ENCODE measurements around the gene ASXL2. TPM values are rescaled to one million over a fixed set of nuclear protein-coding genes. Genes with fewer than 3 reads are reported as not detected.

Gene ASXL2
- total and polyA plus RNA-seq, 4 experiments from 2014 or later, result 6.3 to 63.6 (median 33.1) TPM

DNA sequence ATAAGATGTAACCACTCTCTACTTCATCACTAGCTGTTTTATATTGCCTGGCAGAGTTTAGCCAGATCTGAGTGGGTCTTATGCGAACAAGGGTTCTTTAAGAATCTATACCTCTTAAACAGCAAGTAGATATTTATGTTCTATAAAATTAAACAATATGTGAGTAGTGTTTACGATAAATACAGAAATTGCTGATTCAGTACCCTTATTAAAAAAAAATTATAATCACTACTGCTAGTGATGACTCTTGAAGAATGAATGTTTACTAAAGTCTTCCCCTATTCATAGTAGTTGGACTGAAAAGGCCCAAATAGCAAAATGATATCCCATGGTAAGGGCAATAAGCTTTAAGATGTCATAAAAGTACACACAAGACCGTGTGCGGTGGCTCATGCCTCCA, 106.2 kb downstream of the ASXL2 start:
- Histone ChIP-seq H3K4me1 (ENCODE audit: insufficient read depth, low read length) (peaks cover 13% of the 10 kb centered on the region), H3K36me3 (ENCODE audit: insufficient read depth, low read length) (peaks cover 16% of the 10 kb centered on the region), H3K27ac (ENCODE audit: low read depth, low read length) (no peak overlapping the region), H3K9me3 (ENCODE audit: control insufficient read depth in 1 of 2, low read length in 2 of 2) (no peaks in the 10 kb centered on the region), H3K27me3 (ENCODE audit: insufficient read depth, low read length) (no peaks in the 10 kb centered on the region), H3K4me3 (ENCODE audit: low read length in 2 of 2) (no peak overlapping the region)
- H3K4me1 Mint-ChIP-seq, result peaks cover 8 to 29% (median 15%) of the 10 kb centered on the region in 4 donors
- CTCF ChIA-PET (ENCODE audit: partially characterized antibody), result no interaction called here
- POLR2A ChIA-PET (ENCODE audit: partially characterized antibody), result interaction anchor here (1.8 kb wide), 1 partner anchor 23 kb away, joined by 6 read pairs; no protein-coding TSS in a partner anchor
- H3K27me3 Mint-ChIP-seq, result no peaks in the 10 kb centered on the region
- no peak overlapping the region for H3K4me3 Mint-ChIP-seq
- DNase-seq, result no peak
- peak overlapping the region in 1 of 7 donors; percentile 29 for H3K27ac Mint-ChIP-seq
- peaks cover 36 to 43% of the 10 kb centered on the region in 2 donors for H3K36me3 Mint-ChIP-seq
- intact Hi-C loops (cut with micrococcal nuclease), result no loop called here
- no peaks in the 10 kb centered on the region for H3K9me3 Mint-ChIP-seq

DNA sequence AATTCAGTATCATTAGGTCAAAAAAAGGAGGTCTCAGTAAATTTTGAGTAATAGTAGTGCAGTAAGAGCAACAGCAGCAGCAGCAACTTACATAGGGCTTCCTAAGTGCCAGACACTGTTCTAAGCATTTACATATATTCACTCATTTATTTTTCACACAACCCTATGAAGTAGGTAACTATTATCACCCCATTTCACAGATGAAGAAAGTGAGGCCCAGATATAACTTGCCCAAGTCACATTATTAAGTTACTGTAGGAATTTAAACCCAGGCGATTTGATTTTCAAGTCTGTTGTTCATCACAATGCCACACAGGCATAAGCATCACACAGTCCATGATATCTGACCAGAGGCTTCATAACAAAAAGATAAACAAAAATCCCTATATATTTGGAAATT, 114.7 kb downstream of the ASXL2 start:
- intact Hi-C loops (cut with micrococcal nuclease), result no loop called here
- H3K9me3 ChIP-seq (ENCODE audit: control insufficient read depth in 1 of 2, low read length in 2 of 2), result no peaks in the 10 kb centered on the region
- H3K36me3 ChIP-seq (ENCODE audit: insufficient read depth, low read length), result peaks cover 12% of the 10 kb centered on the region
- no peak for DNase-seq
- ChIA-PET CTCF (ENCODE audit: partially characterized antibody) (interaction anchor here (1.0 kb wide), 1 partner anchor 88 kb away, joined by 3 read pairs; no protein-coding TSS in a partner anchor), POLR2A (ENCODE audit: partially characterized antibody) (interaction anchor here (1.7 kb wide), 1 partner anchor 115 kb away, joined by 4 read pairs; the partner anchor contains the start of gene ASXL2)
- no peaks in the 10 kb centered on the region for H3K9me3 Mint-ChIP-seq
- peaks cover 52 to 66% of the 10 kb centered on the region in 2 donors for H3K36me3 Mint-ChIP-seq
- H3K27me3 ChIP-seq (ENCODE audit: insufficient read depth, low read length), result no peaks in the 10 kb centered on the region
- H3K4me3 Mint-ChIP-seq, result no peak overlapping the region
- no peak overlapping the region for H3K4me3 ChIP-seq (ENCODE audit: low read length in 2 of 2)
- no peaks in the 10 kb centered on the region for H3K27me3 Mint-ChIP-seq
- no peak overlapping the region for H3K27ac ChIP-seq (ENCODE audit: low read depth, low read length)
- peak overlapping the region in 3 of 7 donors; percentile 1 to 24 (median 12) for H3K27ac Mint-ChIP-seq
- peaks cover 22 to 28% (median 23%) of the 10 kb centered on the region in 4 donors for H3K4me1 Mint-ChIP-seq
- H3K4me1 ChIP-seq (ENCODE audit: insufficient read depth, low read length), result peaks cover 21% of the 10 kb centered on the region

DNA sequence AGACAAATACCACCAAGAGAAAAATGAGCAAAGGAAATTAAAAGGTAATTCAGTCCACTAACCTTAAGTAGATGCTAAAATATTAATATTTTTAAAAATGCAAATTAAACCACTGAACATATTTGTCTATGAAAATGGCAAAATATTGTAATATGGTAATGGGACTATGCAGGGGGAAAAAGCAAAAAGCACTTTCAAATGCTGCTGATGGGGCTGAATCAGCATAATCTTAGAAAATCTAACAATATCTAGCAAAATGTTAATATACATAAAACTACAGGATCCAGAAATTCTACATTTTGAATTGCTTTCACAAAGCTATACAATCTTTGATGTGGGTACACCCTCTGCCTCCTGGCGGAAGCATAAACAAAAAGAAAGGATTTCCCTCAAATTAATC, 118.0 kb downstream of the ASXL2 start:
- H3K27ac Mint-ChIP-seq, result peak overlapping the region in 2 of 7 donors; percentile 7 to 9
- no peaks in the 10 kb centered on the region for H3K4me1 ChIP-seq (ENCODE audit: insufficient read depth, low read length)
- POLR2A ChIA-PET (ENCODE audit: partially characterized antibody), result no interaction called here
- H3K4me1 Mint-ChIP-seq, result peaks cover 0 to 11% (median 4%) of the 10 kb centered on the region in 4 donors
- DNase-seq, result no peak
- intact Hi-C loops (cut with micrococcal nuclease), result no loop called here
- H3K4me3 Mint-ChIP-seq, result no peak overlapping the region
- no peak overlapping the region for H3K27ac ChIP-seq (ENCODE audit: low read depth, low read length)
- H3K36me3 ChIP-seq (ENCODE audit: insufficient read depth, low read length), result peaks cover 24% of the 10 kb centered on the region
- H3K4me3 ChIP-seq (ENCODE audit: low read length in 2 of 2), result no peak overlapping the region
- H3K9me3 Mint-ChIP-seq, result no peaks in the 10 kb centered on the region
- H3K9me3 ChIP-seq (ENCODE audit: control insufficient read depth in 1 of 2, low read length in 2 of 2), result no peaks in the 10 kb centered on the region
- no peaks in the 10 kb centered on the region for H3K27me3 ChIP-seq (ENCODE audit: insufficient read depth, low read length)
- peaks cover 43 to 67% of the 10 kb centered on the region in 2 donors for H3K36me3 Mint-ChIP-seq
- H3K27me3 Mint-ChIP-seq, result no peaks in the 10 kb centered on the region
- CTCF ChIA-PET (ENCODE audit: partially characterized antibody), result no interaction called here

DNA sequence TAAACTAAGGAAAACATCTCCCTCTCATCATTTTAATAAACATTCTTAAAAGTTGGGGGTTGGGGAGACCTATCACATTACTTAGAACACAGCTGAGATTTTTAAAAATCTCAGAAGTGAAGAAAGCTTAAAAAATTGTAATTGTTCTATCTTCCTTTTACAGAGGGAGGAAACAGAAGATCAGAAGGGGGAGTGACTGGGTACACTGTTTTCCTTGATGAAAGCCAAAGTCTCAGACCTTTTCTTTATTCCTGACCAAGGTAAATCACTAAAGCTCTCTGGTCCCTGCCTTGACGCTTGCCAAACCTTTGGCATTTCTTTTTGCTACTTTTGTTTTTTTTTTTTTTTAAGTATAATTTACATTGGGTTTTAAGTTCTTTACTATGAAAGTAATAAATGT, 119.9 kb downstream of the ASXL2 start:
- H3K9me3 Mint-ChIP-seq, result no peaks in the 10 kb centered on the region
- no peak overlapping the region for H3K4me3 Mint-ChIP-seq
- no peak overlapping the region for H3K27ac Mint-ChIP-seq

DNA sequence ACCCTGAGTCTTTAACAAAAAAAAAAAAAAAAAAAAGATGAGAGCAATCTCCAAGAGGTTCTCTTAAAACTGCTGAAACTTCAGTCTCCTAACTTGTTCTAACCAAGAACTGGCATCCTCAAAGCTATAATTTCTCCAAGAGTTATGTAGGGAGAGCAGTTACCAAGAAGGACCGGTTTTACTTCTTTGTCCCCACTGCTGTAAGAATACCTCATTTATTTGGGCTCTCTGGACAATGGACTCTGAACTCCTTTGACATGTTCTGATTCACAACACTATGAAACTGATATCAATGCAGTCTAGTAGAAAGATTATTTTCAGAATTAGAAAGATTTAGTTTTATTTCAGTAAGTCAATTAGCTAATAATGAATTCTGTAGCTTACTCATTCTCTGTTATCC, 120.4 kb downstream of the ASXL2 start:
- POLR2A ChIA-PET (ENCODE audit: partially characterized antibody), result interaction anchor here (1.0 kb wide), 1 partner anchor 8 kb away, joined by 3 read pairs; no protein-coding TSS in a partner anchor
- DNase-seq, result no peak
- Histone ChIP-seq H3K4me3 (ENCODE audit: low read length in 2 of 2) (no peak overlapping the region), H3K27ac (ENCODE audit: low read depth, low read length) (no peak overlapping the region), H3K4me1 (ENCODE audit: insufficient read depth, low read length) (no peaks in the 10 kb centered on the region), H3K36me3 (ENCODE audit: insufficient read depth, low read length) (peaks cover 44% of the 10 kb centered on the region), H3K27me3 (ENCODE audit: insufficient read depth, low read length) (no peaks in the 10 kb centered on the region), H3K9me3 (ENCODE audit: control insufficient read depth in 1 of 2, low read length in 2 of 2) (no peaks in the 10 kb centered on the region)
- H3K4me1 Mint-ChIP-seq, result peaks cover 0 to 9% (median 2%) of the 10 kb centered on the region in 4 donors
- CTCF ChIA-PET (ENCODE audit: partially characterized antibody), result interaction anchor here (0.7 to 0.8 kb wide), 2 partner anchors 93 to 693 kb away, joined by 3 to 4 read pairs; no protein-coding TSS in a partner anchor
- H3K4me3 Mint-ChIP-seq, result no peak overlapping the region
- H3K27me3 Mint-ChIP-seq, result no peaks in the 10 kb centered on the region
- intact Hi-C loops (cut with micrococcal nuclease), result no loop called here
- H3K27ac Mint-ChIP-seq, result peak overlapping the region in 1 of 7 donors; percentile 57
- H3K36me3 Mint-ChIP-seq, result peaks cover 57 to 75% of the 10 kb centered on the region in 2 donors
- H3K9me3 Mint-ChIP-seq, result no peaks in the 10 kb centered on the region

More for the DNA sequence above, 119.9 kb downstream of the ASXL2 start:
- Histone ChIP-seq H3K27me3 (ENCODE audit: insufficient read depth, low read length) (no peaks in the 10 kb centered on the region), H3K36me3 (ENCODE audit: insufficient read depth, low read length) (peaks cover 44% of the 10 kb centered on the region), H3K4me1 (ENCODE audit: insufficient read depth, low read length) (no peaks in the 10 kb centered on the region), H3K9me3 (ENCODE audit: control insufficient read depth in 1 of 2, low read length in 2 of 2) (no peaks in the 10 kb centered on the region), H3K4me3 (ENCODE audit: low read length in 2 of 2) (no peak overlapping the region), H3K27ac (ENCODE audit: low read depth, low read length) (no peak overlapping the region)
- DNase-seq, result no peak
- ChIA-PET POLR2A (ENCODE audit: partially characterized antibody) (interaction anchor here (1.0 kb wide), 1 partner anchor 8 kb away, joined by 3 read pairs; no protein-coding TSS in a partner anchor), CTCF (ENCODE audit: partially characterized antibody) (interaction anchor here (0.7 to 0.8 kb wide), 2 partner anchors 93 to 694 kb away, joined by 3 to 4 read pairs; no protein-coding TSS in a partner anchor)
- intact Hi-C loops (cut with micrococcal nuclease), result no loop called here
- Mint-ChIP-seq H3K4me1 (peaks cover 0 to 9% (median 2%) of the 10 kb centered on the region in 4 donors), H3K27me3 (no peaks in the 10 kb centered on the region), H3K36me3 (peaks cover 54 to 75% of the 10 kb centered on the region in 2 donors)

DNA sequence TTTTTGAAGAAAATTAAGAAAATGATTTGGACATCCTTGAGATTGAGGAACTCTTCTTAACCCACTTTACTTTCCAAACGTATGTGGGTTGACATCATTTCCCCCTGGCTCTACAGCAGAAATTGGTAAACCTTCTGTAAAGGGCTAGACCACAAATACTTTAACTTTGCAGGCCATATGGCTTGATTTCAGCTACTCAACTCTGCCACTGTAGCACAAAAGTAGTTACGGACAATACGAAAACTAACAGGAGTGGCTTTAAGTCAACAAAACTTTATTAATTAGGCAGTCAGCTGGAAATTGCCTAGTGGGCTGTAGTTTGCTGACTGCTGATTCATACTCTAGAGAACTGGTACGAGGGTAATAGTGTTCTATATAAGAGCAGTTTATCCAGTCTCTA, 121.8 kb downstream of the ASXL2 start:
- Mint-ChIP-seq H3K9me3 (no peaks in the 10 kb centered on the region), H3K27ac (peak overlapping the region in 2 of 7 donors; percentile 4 to 29), H3K4me1 (peaks cover 0 to 5% (median 2%) of the 10 kb centered on the region in 4 donors), H3K36me3 (peaks cover 59 to 74% of the 10 kb centered on the region in 2 donors), H3K4me3 (no peak overlapping the region), H3K27me3 (no peaks in the 10 kb centered on the region)
- DNase-seq, result no peak
- Histone ChIP-seq H3K27ac (ENCODE audit: low read depth, low read length) (no peak overlapping the region), H3K9me3 (ENCODE audit: control insufficient read depth in 1 of 2, low read length in 2 of 2) (no peaks in the 10 kb centered on the region), H3K4me1 (ENCODE audit: insufficient read depth, low read length) (no peaks in the 10 kb centered on the region), H3K36me3 (ENCODE audit: insufficient read depth, low read length) (peaks cover 53% of the 10 kb centered on the region), H3K4me3 (ENCODE audit: low read length in 2 of 2) (no peak overlapping the region), H3K27me3 (ENCODE audit: insufficient read depth, low read length) (no peaks in the 10 kb centered on the region)
- ChIA-PET POLR2A (ENCODE audit: partially characterized antibody) (interaction anchor here (0.5 kb wide), 1 partner anchor 467 kb away, joined by 3 read pairs; no protein-coding TSS in a partner anchor), CTCF (ENCODE audit: partially characterized antibody) (no interaction called here)
- intact Hi-C loops (cut with micrococcal nuclease), result no loop called here

DNA sequence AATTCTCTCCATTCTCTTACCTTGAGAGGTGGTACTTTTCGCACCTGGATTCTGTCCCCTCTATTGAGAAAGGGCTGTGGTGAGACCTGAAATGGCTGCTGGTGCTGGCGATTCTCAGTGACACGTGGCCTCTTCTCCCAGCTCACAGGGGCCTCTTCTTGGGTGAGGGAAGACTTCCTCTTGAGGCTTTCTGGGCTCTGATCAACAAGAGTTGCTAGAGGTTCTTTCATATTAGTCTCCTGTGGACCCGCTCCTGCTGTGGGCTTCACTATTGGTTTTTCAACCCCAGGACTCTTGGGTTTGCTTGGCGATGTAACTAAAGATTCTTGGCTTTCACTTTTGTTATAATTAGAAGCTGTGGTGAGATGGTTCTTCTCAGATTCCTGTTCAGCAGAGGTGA, 128.6 kb downstream of the ASXL2 start:
- peaks cover 60 to 64% of the 10 kb centered on the region in 2 donors for H3K36me3 Mint-ChIP-seq
- intact Hi-C loops (cut with micrococcal nuclease), result no loop called here
- CTCF ChIA-PET (ENCODE audit: partially characterized antibody), result no interaction called here

More for the DNA sequence above, 128.6 kb downstream of the ASXL2 start:
- no peak overlapping the region for H3K4me3 ChIP-seq (ENCODE audit: low read length in 2 of 2)
- POLR2A ChIA-PET (ENCODE audit: partially characterized antibody), result interaction anchor here (0.7 kb wide), 1 partner anchor 8 kb away, joined by 3 read pairs; no protein-coding TSS in a partner anchor
- no peak for DNase-seq
- no peaks in the 10 kb centered on the region for H3K9me3 ChIP-seq (ENCODE audit: control insufficient read depth in 1 of 2, low read length in 2 of 2)
- H3K4me3 Mint-ChIP-seq, result no peak overlapping the region
- H3K27ac ChIP-seq (ENCODE audit: low read depth, low read length), result no peak overlapping the region
- H3K9me3 Mint-ChIP-seq, result no peaks in the 10 kb centered on the region
- no peaks in the 10 kb centered on the region for H3K4me1 ChIP-seq (ENCODE audit: insufficient read depth, low read length)
- no peaks in the 10 kb centered on the region for H3K27me3 ChIP-seq (ENCODE audit: insufficient read depth, low read length)
- peak overlapping the region; percentile 31 to 74 (median 39) for H3K27ac Mint-ChIP-seq
- no peaks in the 10 kb centered on the region for H3K27me3 Mint-ChIP-seq
- H3K36me3 ChIP-seq (ENCODE audit: insufficient read depth, low read length), result peaks cover 50% of the 10 kb centered on the region
- H3K4me1 Mint-ChIP-seq, result peaks cover 3 to 10% (median 7%) of the 10 kb centered on the region in 4 donors

All from CD4-positive, alpha-beta memory T cell (primary cell).